ENCODE measurements around the gene FBXL3. TPM values are rescaled to one million over a fixed set of nuclear protein-coding genes. Genes with fewer than 3 reads are reported as not detected.

The FBXL3 gene
- total RNA-seq, 1 donor from 2014 or later: 27.5 TPM

DNA sequence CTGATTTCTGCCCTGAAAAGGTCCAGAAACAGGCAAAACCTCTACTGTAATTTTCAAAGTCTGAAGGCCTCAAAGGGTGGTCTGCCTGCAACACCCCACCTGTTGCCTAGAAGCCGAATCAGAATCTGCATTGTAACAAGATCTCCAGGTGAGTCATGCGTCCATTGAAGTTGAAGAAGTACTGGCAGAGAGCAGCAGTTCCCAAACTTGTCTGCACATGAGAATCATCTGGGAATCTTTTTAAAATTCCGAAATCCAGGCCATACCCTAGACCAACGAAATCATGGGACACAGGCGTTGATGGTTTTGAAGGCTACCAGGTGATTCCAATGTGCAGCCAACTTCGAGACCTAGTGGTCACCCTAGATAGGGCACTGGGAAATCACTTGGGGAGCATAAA, 51.1 kb downstream of the FBXL3 start:
- peaks cover 7% of the 10 kb centered on the region for H3K27me3 Mint-ChIP-seq (ENCODE audit: unreplicated experiment)
- no peaks in the 10 kb centered on the region for H3K9me3 Mint-ChIP-seq (ENCODE audit: unreplicated experiment)
- no peak overlapping the region for H3K4me3 Mint-ChIP-seq (ENCODE audit: unreplicated experiment)
- no peak for DNase-seq (ENCODE audit: low spot score)
- no peak overlapping the region for H3K27ac Mint-ChIP-seq (ENCODE audit: unreplicated experiment)
- TF ChIP-seq, protein P1, sequence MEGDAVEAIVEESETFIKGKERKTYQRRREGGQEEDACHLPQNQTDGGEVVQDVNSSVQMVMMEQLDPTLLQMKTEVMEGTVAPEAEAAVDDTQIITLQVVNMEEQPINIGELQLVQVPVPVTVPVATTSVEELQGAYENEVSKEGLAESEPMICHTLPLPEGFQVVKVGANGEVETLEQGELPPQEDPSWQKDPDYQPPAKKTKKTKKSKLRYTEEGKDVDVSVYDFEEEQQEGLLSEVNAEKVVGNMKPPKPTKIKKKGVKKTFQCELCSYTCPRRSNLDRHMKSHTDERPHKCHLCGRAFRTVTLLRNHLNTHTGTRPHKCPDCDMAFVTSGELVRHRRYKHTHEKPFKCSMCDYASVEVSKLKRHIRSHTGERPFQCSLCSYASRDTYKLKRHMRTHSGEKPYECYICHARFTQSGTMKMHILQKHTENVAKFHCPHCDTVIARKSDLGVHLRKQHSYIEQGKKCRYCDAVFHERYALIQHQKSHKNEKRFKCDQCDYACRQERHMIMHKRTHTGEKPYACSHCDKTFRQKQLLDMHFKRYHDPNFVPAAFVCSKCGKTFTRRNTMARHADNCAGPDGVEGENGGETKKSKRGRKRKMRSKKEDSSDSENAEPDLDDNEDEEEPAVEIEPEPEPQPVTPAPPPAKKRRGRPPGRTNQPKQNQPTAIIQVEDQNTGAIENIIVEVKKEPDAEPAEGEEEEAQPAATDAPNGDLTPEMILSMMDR (IDR thresholded peaks at IDR 0.05; ENCODE audit: unreplicated experiment): no peak
- no peaks in the 10 kb centered on the region for H3K36me3 Mint-ChIP-seq (ENCODE audit: low read depth, unreplicated experiment)
- no peaks in the 10 kb centered on the region for H3K4me1 Mint-ChIP-seq (ENCODE audit: unreplicated experiment)

DNA sequence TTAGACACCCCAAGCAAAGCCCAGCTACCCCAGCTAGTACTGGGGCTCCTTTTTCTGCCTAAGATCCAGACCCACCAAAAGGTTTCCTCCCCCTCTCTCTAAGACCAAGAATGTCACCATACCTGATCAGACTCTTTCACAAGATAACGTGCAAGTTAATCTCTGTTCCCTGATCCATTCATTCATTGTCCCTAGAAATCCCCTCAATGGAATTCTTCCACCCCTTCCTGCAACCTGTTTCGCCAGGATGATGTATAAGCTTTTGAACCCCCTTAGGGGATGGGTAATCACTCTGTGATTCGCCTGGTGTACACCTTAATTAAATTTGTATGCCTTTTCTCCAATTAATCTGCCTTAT, 52.4 kb downstream of the FBXL3 start:
- no peaks in the 10 kb centered on the region for H3K9me3 Mint-ChIP-seq (ENCODE audit: unreplicated experiment)
- no peak for DNase-seq (ENCODE audit: low spot score)
- H3K36me3 Mint-ChIP-seq (ENCODE audit: low read depth, unreplicated experiment): no peaks in the 10 kb centered on the region
- H3K27me3 Mint-ChIP-seq (ENCODE audit: unreplicated experiment): peaks cover 7% of the 10 kb centered on the region
- no peak overlapping the region for H3K4me3 Mint-ChIP-seq (ENCODE audit: unreplicated experiment)
- no peak overlapping the region for H3K27ac Mint-ChIP-seq (ENCODE audit: unreplicated experiment)
- no peaks in the 10 kb centered on the region for H3K4me1 Mint-ChIP-seq (ENCODE audit: unreplicated experiment)
- TF ChIP-seq, protein P1 (IDR thresholded peaks at IDR 0.05; ENCODE audit: unreplicated experiment): no peak

DNA sequence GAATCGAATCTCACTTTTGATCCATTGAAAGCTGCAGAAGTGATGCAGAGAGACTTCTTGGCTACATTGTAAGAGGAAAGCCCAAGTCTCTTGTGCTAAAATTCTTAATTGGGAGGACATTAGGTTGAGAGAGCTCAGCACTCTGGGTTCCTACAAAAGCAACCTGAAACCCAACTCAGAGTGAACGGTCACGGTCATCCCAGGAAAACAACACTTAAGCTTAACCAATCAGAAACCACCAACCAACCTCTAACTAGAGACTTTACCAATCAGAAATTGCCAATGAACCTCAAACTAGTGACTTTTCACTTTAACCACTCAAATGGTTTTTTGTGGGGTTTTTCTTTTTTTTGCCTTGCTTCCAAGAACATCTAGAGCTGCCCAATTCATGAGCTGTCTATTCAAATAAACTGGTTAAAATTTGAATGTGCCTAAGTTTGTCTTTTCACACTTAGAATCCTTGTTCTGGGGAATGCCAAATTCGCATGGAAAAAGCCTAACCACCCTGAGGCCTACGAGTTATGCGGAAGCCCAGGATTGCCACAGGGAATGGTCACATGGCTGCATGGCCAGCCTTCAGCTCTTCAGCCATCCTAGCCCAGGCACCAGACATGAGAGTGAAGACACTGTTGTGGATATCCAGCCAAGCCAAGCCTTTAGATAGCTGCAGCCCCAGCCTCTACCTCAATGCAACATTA, 52.9 kb downstream of the FBXL3 start:
- no peak for DNase-seq (ENCODE audit: low spot score)
- Mint-ChIP-seq H3K4me1 (ENCODE audit: unreplicated experiment) (no peaks in the 10 kb centered on the region), H3K36me3 (ENCODE audit: low read depth, unreplicated experiment) (no peaks in the 10 kb centered on the region), H3K9me3 (ENCODE audit: unreplicated experiment) (no peaks in the 10 kb centered on the region), H3K27ac (ENCODE audit: unreplicated experiment) (no peak overlapping the region), H3K27me3 (ENCODE audit: unreplicated experiment) (peaks cover 8% of the 10 kb centered on the region), H3K4me3 (ENCODE audit: unreplicated experiment) (no peak overlapping the region)
- TF ChIP-seq, protein P1 (IDR thresholded peaks at IDR 0.05; ENCODE audit: unreplicated experiment): no peak

DNA sequence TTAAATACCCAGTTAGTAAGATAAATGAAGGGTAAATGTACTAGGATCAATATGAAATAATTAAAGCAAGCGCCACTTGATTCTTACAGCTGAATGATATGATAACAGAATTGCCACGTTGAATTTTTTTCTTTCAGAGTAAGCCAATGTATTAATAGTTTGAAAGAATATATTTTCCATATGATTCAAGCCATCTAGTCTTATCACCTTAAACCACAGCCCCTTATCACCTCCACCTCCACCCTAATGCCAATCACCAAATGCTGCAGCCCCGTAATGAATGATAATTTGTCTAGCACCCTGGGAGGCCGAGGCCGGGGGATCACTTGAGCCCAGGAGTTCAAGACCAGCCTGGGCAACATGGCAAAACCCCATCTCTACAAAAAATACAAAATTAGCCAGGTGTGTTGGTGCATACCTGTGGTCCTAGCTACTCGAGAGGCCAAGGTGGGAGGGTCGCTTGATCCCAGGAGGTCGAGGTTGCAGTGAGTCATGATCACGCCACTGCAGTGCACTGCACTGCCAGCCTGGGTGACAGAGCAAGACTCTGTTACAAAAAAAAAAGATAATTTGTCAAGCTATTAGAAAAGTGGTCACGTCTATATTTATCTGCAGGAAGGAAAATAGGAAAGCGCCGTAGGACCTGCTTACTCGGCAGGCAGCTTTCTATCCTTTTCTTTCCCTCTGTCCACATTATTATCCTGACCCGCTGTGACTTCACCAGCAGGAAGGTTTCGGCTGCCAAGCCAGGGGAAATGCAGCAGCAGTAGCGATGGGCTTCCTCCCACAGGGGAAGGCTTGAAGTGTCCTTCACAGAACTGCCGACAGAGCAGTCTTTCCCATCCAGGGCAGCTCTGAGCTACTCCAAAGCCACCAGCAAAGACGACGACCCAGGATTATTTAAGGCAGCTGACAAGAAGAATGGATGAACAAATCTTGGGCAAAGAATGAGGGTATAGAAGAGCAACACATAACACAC, 54.8 kb downstream of the FBXL3 start:
- Mint-ChIP-seq H3K36me3 (ENCODE audit: low read depth, unreplicated experiment) (no peaks in the 10 kb centered on the region), H3K9me3 (ENCODE audit: unreplicated experiment) (no peaks in the 10 kb centered on the region), H3K4me3 (ENCODE audit: unreplicated experiment) (no peak overlapping the region), H3K27ac (ENCODE audit: unreplicated experiment) (no peak overlapping the region), H3K4me1 (ENCODE audit: unreplicated experiment) (no peaks in the 10 kb centered on the region), H3K27me3 (ENCODE audit: unreplicated experiment) (peaks cover 9% of the 10 kb centered on the region)
- no peak for DNase-seq (ENCODE audit: low spot score)
- TF ChIP-seq, protein P1 (IDR thresholded peaks at IDR 0.05; ENCODE audit: unreplicated experiment): no peak

DNA sequence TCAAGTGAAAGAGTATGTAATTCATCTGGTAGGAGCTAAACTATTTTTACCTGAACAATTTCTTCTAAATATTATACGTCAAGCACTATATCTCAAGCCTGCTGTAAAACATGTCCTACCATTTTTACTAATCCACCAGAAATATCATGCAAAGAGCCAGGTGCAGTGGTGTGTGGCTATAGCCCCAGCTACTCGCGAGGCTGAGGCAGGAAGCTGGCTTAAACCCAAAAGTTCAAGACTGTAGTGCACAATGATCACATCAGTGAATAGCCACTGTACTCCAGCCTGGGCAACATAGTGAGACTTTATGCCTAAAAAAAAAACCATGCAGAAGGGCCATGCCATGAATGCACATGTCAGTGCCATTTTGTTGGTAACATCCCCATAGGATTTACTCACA, 55.7 kb downstream of the FBXL3 start:
- H3K9me3 Mint-ChIP-seq (ENCODE audit: unreplicated experiment): no peaks in the 10 kb centered on the region
- no peaks in the 10 kb centered on the region for H3K36me3 Mint-ChIP-seq (ENCODE audit: low read depth, unreplicated experiment)
- peaks cover 8% of the 10 kb centered on the region for H3K27me3 Mint-ChIP-seq (ENCODE audit: unreplicated experiment)
- H3K4me1 Mint-ChIP-seq (ENCODE audit: unreplicated experiment): no peaks in the 10 kb centered on the region
- H3K27ac Mint-ChIP-seq (ENCODE audit: unreplicated experiment): no peak overlapping the region
- TF ChIP-seq, protein P1 (IDR thresholded peaks at IDR 0.05; ENCODE audit: unreplicated experiment): no peak
- no peak for DNase-seq (ENCODE audit: low spot score)
- H3K4me3 Mint-ChIP-seq (ENCODE audit: unreplicated experiment): no peak overlapping the region
